Right lobe of liver (tissue), 6 donors: ENCODE results near the gene FBXL19. TPM values are rescaled to one million over a fixed set of nuclear protein-coding genes. Genes with fewer than 3 reads are reported as not detected.
A peak's percentile ranks its signal among the peaks of the same experiment; 100 is the strongest.

ENCODE experiments used
- ATAC-seq, 4 donors: fragments of 200-7000 bp; cut with Tn5 transposase; one replicate each; pipeline ENCODE4 v1.9.1; 2020; ENCODE audit warnings: mild to moderate bottlenecking in 4 of 4, moderate library complexity in 4 of 4
- DNase-seq, 3 donors: peaks; one replicate each; pipeline ENCODE4 v3.0.0-alpha.2; 2020
- H3K27ac ChIP-seq, 3 donors: fragments of 200-600 bp; one replicate each; pipeline ENCODE4 v1.8.0; 2022
- H3K27me3 ChIP-seq, 2 donors: fragments of 200-600 bp; one replicate each; pipeline ENCODE4 v1.8.0; 2022
- H3K36me3 ChIP-seq, 4 donors: fragments of 200-600 bp; sonication (generic) in 1 of 4; one replicate each; pipeline versions ENCODE4 v1.5.1 to v1.8.0; 2017 to 2022; ENCODE audit warnings: control low read depth in 1 of 4
- H3K4me1 ChIP-seq, 4 donors: fragments of 200-600 bp; sonication (generic) in 1 of 4; one replicate each; pipeline versions ENCODE4 v1.5.1 to v1.8.0; 2017 to 2022; ENCODE audit warnings: control low read depth in 1 of 4
- H3K4me3 ChIP-seq, 3 donors: fragments of 200-600 bp; one replicate each; pipeline ENCODE4 v1.8.0; 2022
- H3K9me3 ChIP-seq, 4 donors: fragments of 200-600 bp; sonication (generic) in 1 of 4; one replicate each; pipeline versions ENCODE4 v1.5.1 to v1.8.0; 2017 to 2022; ENCODE audit warnings: control low read depth in 1 of 4
- CTCF ChIP-seq, 4 donors: fragments of 200-600 bp in 3 of 4; fragments of 450-650 bp in 1 of 4; IDR thresholded peaks; one replicate each; pipeline versions ENCODE4 v1.5.1 to v1.8.0; 2016 to 2022; ENCODE audit warnings: antibody characterized with exemption in 4 of 4, mild to moderate bottlenecking in 2 of 4
- POLR2A ChIP-seq: fragments of 450-650 bp; IDR thresholded peaks from one replicate; pipeline ENCODE4 v1.6.1; 2017; ENCODE audit warnings: antibody characterized with exemption, mild to moderate bottlenecking
- WGBS: methylation state at CpG from one replicate; pipeline ENCODE4 v1.1.6; 2018; ENCODE audit warnings: low coverage, low lambda C conversion rate; ENCODE audit not compliant: insufficient coverage; ENCODE audit errors: missing lambda C conversion rate; 5-methylcytosine and 5-hydroxymethylcytosine counted together
- intact Hi-C, 2 donors: fragments of 100-400 bp; cut with DNase I; formaldehyde crosslinking; loops; one replicate each; pipeline versions ENCODE4 v1.11.2 to v1.14.1; 2022
- total RNA-seq, 6 experiments: library from RNA; depleted of rRNA in 2 of 6; stranded (reverse); fragments of >200 nt in 2 of 6; fragmentation: NEBNext Ultra II Directional in 3 of 6; extraction: Animal tissue kit (Norgen Biotek cat#: 25700) in 3 of 6; gene quantifications; one replicate each; pipeline versions ENCODE4 v1.1.0 to v1.2.4, GENCODE V29; 2016 to 2023
- donor health status: DM: no; HTN: yes; CAD: no.
- donor health status: DM: no; HTN: no; CAD: no.
- donor health status: DM: no; HTN: no; CAD: no.
- donor health status: DM: no; HTN: yes; CAD: no.
- donor health status: DM: no; HTN: yes; CAD: no.

FBXL19 gene
- total RNA-seq, 6 experiments from 2014 or later: 2.8 to 8.0 (median 3.4) TPM

- H3K36me3 ChIP-seq: no peaks in the 10 kb centered on the region
- ATAC-seq: no peak
- 46% methylated on average over 5 of the region's 10 CpGs for WGBS
- H3K27ac ChIP-seq: no peak overlapping the region
- H3K4me3 ChIP-seq: no peak overlapping the region
- no peak for DNase-seq
- TF ChIP-seq POLR2A (no peak), CTCF (IDR thresholded peaks at IDR 0.05) (no peak)
- intact Hi-C loops: no loop called here
- H3K4me1 ChIP-seq: peaks cover 0 to 4% (median 0%) of the 10 kb centered on the region in 4 donors
- no peaks in the 10 kb centered on the region for H3K9me3 ChIP-seq
- no peaks in the 10 kb centered on the region for H3K27me3 ChIP-seq
Measured at GRCh38 chr16:30925995-30926811, 2.8 kb downstream of the FBXL19 start.

GRCh38 chr16:30926937-30927788 is 3.8 kb downstream of the FBXL19 start:
- no peaks in the 10 kb centered on the region for H3K27me3 ChIP-seq
- no peak overlapping the region for H3K27ac ChIP-seq
- H3K9me3 ChIP-seq: no peaks in the 10 kb centered on the region
- no peak for DNase-seq
- WGBS: 89% methylated on average over 4 of the region's 22 CpGs
- intact Hi-C loops: no loop called here
- no peaks in the 10 kb centered on the region for H3K36me3 ChIP-seq
- ATAC-seq: no peak
- no peak for TF ChIP-seq CTCF (IDR thresholded peaks at IDR 0.05)
- no peak for TF ChIP-seq POLR2A
- no peak overlapping the region for H3K4me3 ChIP-seq
- H3K4me1 ChIP-seq: no peaks in the 10 kb centered on the region

- H3K4me3 ChIP-seq: no peak overlapping the region
- H3K27ac ChIP-seq: no peak overlapping the region
- H3K36me3 ChIP-seq: no peaks in the 10 kb centered on the region
- ATAC-seq (peak in 2 of 4 donors; percentile 7 to 14), DNase-seq (peak in 2 of 3 donors; percentile 61 to 66)
- 58% methylated on average over 9 of the region's 15 CpGs for WGBS
- no peaks in the 10 kb centered on the region for H3K27me3 ChIP-seq
- H3K4me1 ChIP-seq: no peaks in the 10 kb centered on the region
- H3K9me3 ChIP-seq: no peaks in the 10 kb centered on the region
- intact Hi-C loops: no loop called here
- TF ChIP-seq CTCF (IDR thresholded peaks at IDR 0.05) (no peak), POLR2A (no peak)
Measured at GRCh38 chr16:30927789-30928378, 4.5 kb downstream of the FBXL19 start.

GRCh38 chr16:30928390-30928789 is 5.0 kb downstream of the FBXL19 start:
- 100% methylated on average over 2 of the region's 11 CpGs for WGBS
- DNase-seq (no peak), ATAC-seq (no peak)
- Histone ChIP-seq H3K4me3 (no peak overlapping the region), H3K9me3 (no peaks in the 10 kb centered on the region), H3K27me3 (no peaks in the 10 kb centered on the region), H3K27ac (no peak overlapping the region), H3K36me3 (no peaks in the 10 kb centered on the region), H3K4me1 (no peaks in the 10 kb centered on the region)
- no peak for TF ChIP-seq POLR2A
- TF ChIP-seq CTCF (IDR thresholded peaks at IDR 0.05): no peak
- intact Hi-C loops: no loop called here
